ENCODE data around the gene GPR132.
"Not testable (repeated sequence)": the region's sequence is repeated elsewhere in the genome, so short reads cannot be mapped to it uniquely, and the experiment has no call there.

Gene GPR132

DNA sequence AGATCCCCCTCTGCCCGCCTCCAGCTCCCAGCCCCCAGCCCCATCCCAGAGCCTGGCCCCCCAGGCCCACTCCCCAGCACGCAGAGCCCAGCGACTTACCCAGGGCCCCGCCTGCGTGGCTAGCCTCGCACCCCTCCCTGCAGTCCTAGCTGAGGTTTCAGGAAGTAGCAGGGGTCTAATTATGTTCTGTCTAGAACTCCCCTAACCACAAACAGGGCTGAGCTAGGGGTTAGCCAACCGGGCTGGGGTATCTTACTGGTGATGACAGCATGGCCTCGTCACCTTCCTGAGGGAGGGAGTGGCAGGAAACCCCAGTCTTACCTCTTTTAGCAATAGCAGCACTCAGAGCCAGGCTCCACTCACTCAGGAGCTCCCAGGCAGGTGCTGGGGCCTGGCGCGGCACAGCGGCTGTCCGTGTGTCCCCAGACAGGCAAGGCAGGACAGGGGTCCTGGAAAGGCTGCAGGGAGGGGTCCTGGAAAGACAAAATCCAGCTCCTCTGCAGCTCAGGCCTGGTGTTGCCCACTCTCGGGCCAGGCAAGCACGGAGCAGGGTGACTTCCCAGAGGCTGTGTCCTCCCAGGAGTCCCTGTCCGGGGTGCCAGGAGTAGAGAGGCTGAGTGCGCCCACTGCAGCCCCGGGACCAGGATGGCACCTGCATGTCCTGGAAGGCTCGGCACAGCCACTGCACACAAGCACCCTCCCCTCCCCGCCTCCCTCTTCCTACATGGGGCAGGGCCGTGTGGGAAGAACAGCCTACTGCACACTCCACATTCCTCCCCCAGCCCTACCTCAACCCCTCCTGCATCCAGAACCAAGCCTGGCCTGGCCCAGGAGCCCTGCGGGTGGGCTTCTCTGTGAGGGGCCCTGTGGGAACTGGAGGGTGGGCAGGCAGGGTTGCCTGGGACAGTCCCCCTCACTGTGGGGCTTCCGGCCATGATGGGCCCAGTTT, at the start of gene GPR132:
TSS of gene GPR132 (minus strand) at position 151 of the 949 bp plus-strand sequence. CDS start 10,010 bp downstream, outside the sequence.
- Histone ChIP-seq H3K36me3 (ENCODE audit: control insufficient read depth in 1 of 2, insufficient read depth in 2 of 2, low read length in 2 of 2) (no peaks in the 10 kb centered on the region), H3K4me1 (ENCODE audit: control insufficient read depth in 1 of 2, insufficient read depth in 2 of 2, low read length in 2 of 2) (peaks cover 0 to 30% of the 10 kb centered on the region in 2 donors), H3K9me3 (ENCODE audit: control insufficient read depth in 1 of 2, low read length in 2 of 2) (no peaks in the 10 kb centered on the region), H3K27me3 (ENCODE audit: control insufficient read depth in 1 of 2, insufficient read depth in 2 of 2, low read length in 2 of 2) (no peaks in the 10 kb centered on the region), H3K9ac (ENCODE audit: low read depth in 1 of 2, low read length in 2 of 2) (peak within 1 kb of the TSS; percentile 54 to 66), H3K27ac (ENCODE audit: low read depth, low read length) (peak within 1 kb of the TSS; percentile 62), H3K4me3 (ENCODE audit: low read depth in 1 of 2, low read length in 2 of 2) (peak within 1 kb of the TSS; percentile 61 to 65)

- not testable (repeated sequence) for H3K27me3 ChIP-seq (ENCODE audit: control insufficient read depth in 1 of 2, insufficient read depth in 2 of 2, low read length in 2 of 2); H3K9me3 ChIP-seq (ENCODE audit: control insufficient read depth in 1 of 2, low read length in 2 of 2)
These were observed 44.0 kb upstream of the GPR132 start for GRCh38 chr14:105109243-105109642.

GRCh38 chr14:105108516-105108864, 43.3 kb upstream of the GPR132 start:
- Histone ChIP-seq H3K27ac (ENCODE audit: low read depth, low read length) (no peak overlapping the region), H3K36me3 (ENCODE audit: control insufficient read depth in 1 of 2, insufficient read depth in 2 of 2, low read length in 2 of 2) (no peaks in the 10 kb centered on the region), H3K9me3 (ENCODE audit: control insufficient read depth in 1 of 2, low read length in 2 of 2) (no peaks in the 10 kb centered on the region), H3K4me3 (ENCODE audit: low read depth in 1 of 2, low read length in 2 of 2) (no peak overlapping the region), H3K27me3 (ENCODE audit: control insufficient read depth in 1 of 2, insufficient read depth in 2 of 2, low read length in 2 of 2) (peaks cover 0 to 3% of the 10 kb centered on the region in 2 donors), H3K9ac (ENCODE audit: low read depth in 1 of 2, low read length in 2 of 2) (no peak overlapping the region), H3K4me1 (ENCODE audit: control insufficient read depth in 1 of 2, insufficient read depth in 2 of 2, low read length in 2 of 2) (peaks cover 0 to 3% of the 10 kb centered on the region in 2 donors)

More at GRCh38 chr14:105109243-105109642, 44.0 kb upstream of the GPR132 start:
- H3K4me1 ChIP-seq (ENCODE audit: control insufficient read depth in 1 of 2, insufficient read depth in 2 of 2, low read length in 2 of 2); H3K4me3 ChIP-seq (ENCODE audit: low read depth in 1 of 2, low read length in 2 of 2); H3K9ac ChIP-seq (ENCODE audit: low read depth in 1 of 2, low read length in 2 of 2); H3K27ac ChIP-seq (ENCODE audit: low read depth, low read length); H3K36me3 ChIP-seq (ENCODE audit: control insufficient read depth in 1 of 2, insufficient read depth in 2 of 2, low read length in 2 of 2): not testable (repeated sequence)

- peaks cover 0 to 3% of the 10 kb centered on the region in 2 donors for H3K27me3 ChIP-seq (ENCODE audit: control insufficient read depth in 1 of 2, insufficient read depth in 2 of 2, low read length in 2 of 2)
These were observed 42.7 kb upstream of the GPR132 start for GRCh38 chr14:105107781-105108515.

DNA sequence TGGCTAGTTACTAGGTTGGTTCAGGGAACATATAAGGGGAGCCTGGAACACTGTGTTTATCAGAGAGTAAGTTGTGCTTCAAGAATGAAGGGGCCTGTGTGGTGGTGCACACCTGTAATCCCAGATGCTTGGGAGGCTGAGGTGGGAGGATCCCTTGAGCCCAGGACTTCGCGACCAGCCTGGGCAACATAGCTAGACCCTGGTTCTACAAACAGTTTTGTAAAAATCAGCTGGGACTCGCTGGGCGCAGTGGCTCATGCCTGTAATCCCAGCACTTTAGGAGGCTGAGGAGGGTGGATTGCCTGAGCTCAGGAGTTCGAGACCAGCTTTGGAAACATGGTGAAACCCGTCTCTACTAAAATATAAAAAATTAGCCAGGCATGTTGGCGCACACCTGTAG, 42.1 kb upstream of the GPR132 start:
- H3K27me3 ChIP-seq (ENCODE audit: control insufficient read depth in 1 of 2, insufficient read depth in 2 of 2, low read length in 2 of 2), result peaks cover under 1 to 3% of the 10 kb centered on the region in 2 donors
- H3K4me1 ChIP-seq (ENCODE audit: control insufficient read depth in 1 of 2, insufficient read depth in 2 of 2, low read length in 2 of 2), result peaks cover 0 to 3% of the 10 kb centered on the region in 2 donors

More at GRCh38 chr14:105107781-105108515, 42.7 kb upstream of the GPR132 start:
- Histone ChIP-seq H3K4me1 (ENCODE audit: control insufficient read depth in 1 of 2, insufficient read depth in 2 of 2, low read length in 2 of 2) (peaks cover 0 to 3% of the 10 kb centered on the region in 2 donors), H3K36me3 (ENCODE audit: control insufficient read depth in 1 of 2, insufficient read depth in 2 of 2, low read length in 2 of 2) (no peaks in the 10 kb centered on the region), H3K27ac (ENCODE audit: low read depth, low read length) (no peak overlapping the region), H3K9ac (ENCODE audit: low read depth in 1 of 2, low read length in 2 of 2) (no peak overlapping the region), H3K9me3 (ENCODE audit: control insufficient read depth in 1 of 2, low read length in 2 of 2) (no peaks in the 10 kb centered on the region), H3K4me3 (ENCODE audit: low read depth in 1 of 2, low read length in 2 of 2) (no peak overlapping the region)

GRCh38 chr14:105105158-105105557, 39.9 kb upstream of the GPR132 start:
- Histone ChIP-seq H3K4me3 (ENCODE audit: low read depth in 1 of 2, low read length in 2 of 2) (no peak overlapping the region), H3K36me3 (ENCODE audit: control insufficient read depth in 1 of 2, insufficient read depth in 2 of 2, low read length in 2 of 2) (no peaks in the 10 kb centered on the region), H3K4me1 (ENCODE audit: control insufficient read depth in 1 of 2, insufficient read depth in 2 of 2, low read length in 2 of 2) (peaks cover 0 to 3% of the 10 kb centered on the region in 2 donors), H3K9ac (ENCODE audit: low read depth in 1 of 2, low read length in 2 of 2) (no peak overlapping the region), H3K27ac (ENCODE audit: low read depth, low read length) (no peak overlapping the region), H3K27me3 (ENCODE audit: control insufficient read depth in 1 of 2, insufficient read depth in 2 of 2, low read length in 2 of 2) (peaks cover 3 to 4% of the 10 kb centered on the region in 2 donors), H3K9me3 (ENCODE audit: control insufficient read depth in 1 of 2, low read length in 2 of 2) (no peaks in the 10 kb centered on the region)

More for the DNA sequence above, 42.1 kb upstream of the GPR132 start:
- Histone ChIP-seq H3K9me3 (ENCODE audit: control insufficient read depth in 1 of 2, low read length in 2 of 2) (no peaks in the 10 kb centered on the region), H3K36me3 (ENCODE audit: control insufficient read depth in 1 of 2, insufficient read depth in 2 of 2, low read length in 2 of 2) (no peaks in the 10 kb centered on the region), H3K27ac (ENCODE audit: low read depth, low read length) (no peak overlapping the region), H3K9ac (ENCODE audit: low read depth in 1 of 2, low read length in 2 of 2) (no peak overlapping the region), H3K4me3 (ENCODE audit: low read depth in 1 of 2, low read length in 2 of 2) (no peak overlapping the region)

GRCh38 chr14:105102893-105103292, 37.7 kb upstream of the GPR132 start:
- Histone ChIP-seq H3K27me3 (ENCODE audit: control insufficient read depth in 1 of 2, insufficient read depth in 2 of 2, low read length in 2 of 2) (peaks cover 0 to 4% of the 10 kb centered on the region in 2 donors), H3K4me1 (ENCODE audit: control insufficient read depth in 1 of 2, insufficient read depth in 2 of 2, low read length in 2 of 2) (peaks cover 0 to 3% of the 10 kb centered on the region in 2 donors), H3K9ac (ENCODE audit: low read depth in 1 of 2, low read length in 2 of 2) (no peak overlapping the region)

GRCh38 chr14:105102361-105102870, 37.2 kb upstream of the GPR132 start:
- Histone ChIP-seq H3K9ac (ENCODE audit: low read depth in 1 of 2, low read length in 2 of 2) (no peak overlapping the region), H3K4me3 (ENCODE audit: low read depth in 1 of 2, low read length in 2 of 2) (no peak overlapping the region), H3K36me3 (ENCODE audit: control insufficient read depth in 1 of 2, insufficient read depth in 2 of 2, low read length in 2 of 2) (no peaks in the 10 kb centered on the region), H3K9me3 (ENCODE audit: control insufficient read depth in 1 of 2, low read length in 2 of 2) (peaks cover 3 to 7% of the 10 kb centered on the region in 2 donors), H3K27ac (ENCODE audit: low read depth, low read length) (no peak overlapping the region), H3K4me1 (ENCODE audit: control insufficient read depth in 1 of 2, insufficient read depth in 2 of 2, low read length in 2 of 2) (peaks cover 0 to 3% of the 10 kb centered on the region in 2 donors), H3K27me3 (ENCODE audit: control insufficient read depth in 1 of 2, insufficient read depth in 2 of 2, low read length in 2 of 2) (peaks cover 0 to 4% of the 10 kb centered on the region in 2 donors)

More at GRCh38 chr14:105102893-105103292, 37.7 kb upstream of the GPR132 start:
- Histone ChIP-seq H3K27ac (ENCODE audit: low read depth, low read length) (no peak overlapping the region), H3K4me3 (ENCODE audit: low read depth in 1 of 2, low read length in 2 of 2) (no peak overlapping the region), H3K36me3 (ENCODE audit: control insufficient read depth in 1 of 2, insufficient read depth in 2 of 2, low read length in 2 of 2) (no peaks in the 10 kb centered on the region), H3K9me3 (ENCODE audit: control insufficient read depth in 1 of 2, low read length in 2 of 2) (peaks cover 3 to 7% of the 10 kb centered on the region in 2 donors)

GRCh38 chr14:105100910-105101309, 35.7 kb upstream of the GPR132 start:
- Histone ChIP-seq H3K4me1 (ENCODE audit: control insufficient read depth in 1 of 2, insufficient read depth in 2 of 2, low read length in 2 of 2) (peaks cover 0 to 3% of the 10 kb centered on the region in 2 donors), H3K4me3 (ENCODE audit: low read depth in 1 of 2, low read length in 2 of 2) (no peak overlapping the region), H3K27me3 (ENCODE audit: control insufficient read depth in 1 of 2, insufficient read depth in 2 of 2, low read length in 2 of 2) (peaks cover 0 to 4% of the 10 kb centered on the region in 2 donors), H3K9ac (ENCODE audit: low read depth in 1 of 2, low read length in 2 of 2) (no peak overlapping the region), H3K27ac (ENCODE audit: low read depth, low read length) (no peak overlapping the region), H3K36me3 (ENCODE audit: control insufficient read depth in 1 of 2, insufficient read depth in 2 of 2, low read length in 2 of 2) (no peaks in the 10 kb centered on the region), H3K9me3 (ENCODE audit: control insufficient read depth in 1 of 2, low read length in 2 of 2) (peaks cover 3 to 7% of the 10 kb centered on the region in 2 donors)

All from duodenal mucosa (tissue), 2 donors.